SHP77 (cell line): ENCODE measurements around the gene TLR9.
A peak's percentile ranks its signal among the peaks of the same experiment; 100 is the strongest.
"Not testable (repeated sequence)": the region's sequence is repeated elsewhere in the genome, so short reads cannot be mapped to it uniquely, and the experiment has no call there.

ENCODE experiments used
- DNase-seq, 2 experiments: peaks; one replicate each; lab custom pipeline; 2025; lab: John Stamatoyannopoulos, UW

TLR9 gene

DNA sequence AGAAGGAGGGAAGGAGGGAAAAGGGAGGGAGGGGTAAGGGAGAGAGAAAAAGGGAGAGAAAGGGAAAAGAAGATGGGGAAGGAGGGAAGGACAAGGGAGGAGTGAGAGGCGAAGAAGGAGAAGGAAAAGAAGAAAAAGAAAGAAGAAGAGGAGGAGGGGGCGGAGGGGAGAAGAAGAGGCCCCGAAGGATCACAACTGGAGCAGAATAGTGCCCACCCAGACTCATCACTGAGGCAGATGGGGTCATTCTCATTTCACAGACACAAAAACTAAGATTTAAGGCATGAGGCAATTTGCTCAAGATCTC, 30.2 kb downstream of the TLR9 start:
- no peak for DNase-seq

DNA sequence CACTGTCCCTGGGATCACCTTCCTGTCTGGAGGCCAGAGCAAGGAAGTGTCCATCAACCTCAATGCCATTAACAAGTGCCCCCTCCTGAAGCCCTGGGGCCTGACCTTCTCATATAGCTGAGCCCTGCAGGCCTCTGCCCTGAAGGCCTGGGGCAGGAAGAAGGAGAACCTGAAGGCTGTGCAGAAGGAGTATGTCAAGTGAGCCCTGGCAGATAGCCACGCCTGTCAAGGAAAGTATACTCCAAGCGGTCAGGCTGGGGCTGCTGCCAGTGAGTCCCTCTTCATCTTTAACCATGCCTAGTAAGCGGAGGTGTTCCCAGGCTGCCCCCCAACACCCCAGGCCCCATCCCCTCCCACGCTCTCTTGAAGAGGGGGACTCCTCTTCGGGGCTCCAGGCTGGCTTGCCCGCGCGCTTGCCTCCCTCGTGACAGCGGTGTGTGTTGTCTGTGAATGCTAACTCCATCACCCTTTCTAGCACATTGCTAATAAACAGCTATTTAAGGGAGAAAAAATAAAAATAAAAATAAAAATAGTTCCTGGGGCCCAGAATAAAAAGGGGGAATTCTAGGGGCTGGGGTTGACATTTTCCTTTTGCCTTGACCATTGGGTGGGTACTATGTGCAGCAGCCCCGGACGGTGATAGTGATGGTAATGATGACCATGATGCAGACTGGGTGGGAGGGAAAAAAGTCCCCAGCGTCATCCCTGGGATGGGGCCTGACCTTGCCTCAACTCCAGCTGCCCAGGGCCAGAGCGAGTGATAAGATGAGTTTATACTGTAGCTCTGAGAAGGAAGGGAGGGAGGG, 30.8 kb downstream of the TLR9 start:
- no peak for DNase-seq

DNA sequence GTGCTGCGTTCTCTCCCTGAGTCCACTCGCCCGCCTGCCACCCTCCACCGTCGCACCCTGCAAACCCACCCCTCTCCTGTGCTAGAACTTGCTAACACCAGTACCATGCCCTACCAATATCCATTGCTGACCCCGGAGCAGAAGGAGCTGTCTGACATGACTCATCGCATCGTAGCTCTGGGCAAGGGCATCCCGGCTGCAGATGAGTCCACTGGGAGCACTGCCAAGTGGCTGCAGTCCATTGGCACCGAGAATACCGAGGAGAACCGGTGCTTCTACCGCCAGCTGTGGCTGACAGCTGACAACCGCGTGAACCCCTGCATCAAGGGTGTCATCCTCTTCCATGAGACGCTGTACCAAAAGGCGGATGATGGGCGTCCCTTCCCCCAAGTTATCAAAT, 32.4 kb downstream of the TLR9 start:
- peak; percentile 24 to 64 for DNase-seq

DNA sequence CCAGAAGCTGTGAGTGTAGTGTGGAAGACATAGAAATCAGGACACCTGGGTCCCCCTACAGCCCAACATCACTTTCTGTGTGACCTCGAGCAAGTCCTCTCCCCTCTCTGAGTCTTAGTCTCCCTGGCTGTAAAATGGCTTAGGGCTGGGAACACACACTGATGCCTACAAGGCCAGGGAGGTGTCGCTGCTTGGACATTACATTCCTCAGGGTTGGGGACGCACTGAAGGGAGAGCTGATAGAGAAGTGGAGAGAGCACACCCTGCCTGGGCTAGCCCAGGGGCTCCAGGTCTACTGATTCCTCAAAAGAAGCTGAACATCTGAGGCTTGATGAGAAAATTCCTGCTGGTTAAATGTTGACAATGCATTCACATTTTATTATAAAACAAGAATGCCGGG, 33.8 kb downstream of the TLR9 start:
- DNase-seq: no peak

DNA sequence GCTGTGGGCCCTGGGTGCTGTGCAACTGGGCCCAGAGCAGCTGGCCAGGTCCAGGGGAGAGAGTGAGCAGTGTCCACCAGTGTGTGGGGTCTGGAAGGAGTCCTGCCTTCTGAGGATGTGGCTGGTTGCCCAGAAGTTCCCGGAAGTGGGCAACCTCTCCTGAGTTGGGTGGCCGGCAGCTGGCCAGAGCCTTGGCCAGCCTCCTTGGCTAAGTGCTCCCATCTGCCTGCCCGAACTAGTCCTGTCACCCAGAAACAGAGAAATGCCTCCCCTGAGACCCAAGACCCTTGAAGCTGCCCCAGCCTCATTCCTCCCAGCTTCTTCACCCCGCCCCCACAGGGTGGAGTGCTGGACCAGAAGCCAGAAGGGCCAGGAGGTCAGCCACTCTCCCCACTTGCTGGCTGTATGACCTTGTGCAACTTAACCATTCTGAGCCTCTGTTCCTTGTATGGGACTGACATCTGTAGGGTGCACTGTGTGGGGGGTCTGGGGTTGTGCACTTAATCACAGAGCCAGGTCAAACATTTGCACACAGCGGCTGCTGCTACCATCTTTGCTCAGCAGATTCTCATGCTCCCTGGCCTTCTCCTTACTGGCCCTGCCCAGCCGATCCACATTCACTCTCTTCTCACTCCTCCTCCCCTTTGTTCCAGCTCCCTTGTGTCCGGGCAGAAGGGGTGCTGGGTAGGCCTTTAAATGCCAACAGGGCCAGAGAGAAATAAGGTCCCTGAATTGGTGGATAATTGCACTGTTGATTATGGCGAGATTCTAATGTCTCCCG, 35.0 kb downstream of the TLR9 start:
- no peak for DNase-seq

DNA sequence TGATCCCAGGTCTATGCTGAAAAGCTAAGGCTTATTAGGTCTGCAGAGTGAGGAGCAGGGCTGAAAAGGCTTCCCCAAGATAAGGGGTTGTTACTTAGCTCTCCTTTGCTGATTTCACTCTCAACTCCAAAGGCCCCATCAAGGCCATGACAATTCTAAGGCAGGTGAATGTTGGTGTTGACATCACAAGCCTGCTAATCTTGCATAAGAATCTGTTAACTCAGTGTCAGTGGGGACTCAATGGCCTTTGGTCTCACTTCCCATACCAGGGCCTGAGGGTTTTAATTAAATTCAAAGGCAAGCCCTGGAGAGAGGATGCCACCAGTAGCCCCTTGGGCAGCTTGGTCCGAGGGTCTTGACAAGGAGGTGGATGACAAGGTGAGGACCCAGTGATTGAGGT, 36.9 kb downstream of the TLR9 start:
- DNase-seq: no peak

DNA sequence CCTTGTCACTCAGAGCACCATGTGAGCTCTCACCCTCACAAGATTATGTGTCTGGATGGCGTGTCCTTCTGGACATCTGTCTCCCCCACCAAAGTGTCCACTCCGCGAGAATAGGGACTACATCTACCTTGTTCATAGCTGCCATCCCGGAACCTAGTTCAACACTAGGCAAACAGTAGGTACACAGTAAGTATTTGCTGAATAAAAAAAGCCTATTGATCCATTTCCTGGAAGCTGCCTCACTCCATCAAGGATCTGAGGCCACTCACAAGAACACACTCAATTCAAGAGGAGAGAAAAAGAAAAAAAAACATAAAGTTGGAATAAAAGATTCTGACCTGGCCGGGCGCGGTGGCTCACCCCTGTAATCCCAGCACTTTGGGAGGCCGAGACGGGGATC, 38.7 kb downstream of the TLR9 start:
- no peak for DNase-seq

DNA sequence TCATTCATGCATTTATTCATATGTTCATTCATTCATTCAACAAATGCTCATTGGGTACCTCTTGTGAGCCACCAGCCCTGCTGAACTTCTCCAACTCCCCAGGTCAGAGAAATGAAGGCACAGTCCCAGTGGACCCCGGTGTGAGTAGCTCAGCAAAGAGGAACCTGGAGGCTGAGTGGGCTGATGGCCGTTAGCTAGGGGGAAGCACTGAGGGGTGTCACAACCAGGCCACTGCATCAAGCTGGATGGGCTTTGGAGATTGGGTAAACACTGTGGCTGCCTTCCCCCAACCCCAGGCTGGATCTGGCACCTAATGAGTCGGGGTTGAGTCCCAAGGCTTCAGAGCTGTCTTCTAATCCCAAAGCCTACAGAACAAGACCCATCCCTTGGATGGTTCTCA, 39.6 kb downstream of the TLR9 start:
- no peak for DNase-seq

DNA sequence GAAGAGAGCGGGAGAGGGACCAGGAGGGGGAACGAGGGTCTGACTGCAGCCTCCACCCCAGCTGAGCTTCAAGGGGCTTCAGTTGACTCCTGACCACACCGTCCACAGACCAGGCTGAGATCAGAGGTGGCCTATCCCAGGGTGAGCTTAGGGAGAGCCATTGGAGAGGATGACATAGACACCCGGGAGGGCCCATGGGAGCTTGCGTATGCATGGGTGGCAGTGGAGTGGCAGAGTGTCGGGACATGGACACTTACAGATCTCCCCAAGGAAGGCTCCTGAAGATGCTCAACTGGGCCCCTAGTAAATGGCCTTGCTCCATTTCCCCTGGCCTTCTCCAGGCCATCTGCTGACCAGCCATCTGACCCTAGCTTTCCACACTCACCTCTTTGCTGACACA, 40.1 kb downstream of the TLR9 start:
- no peak for DNase-seq

DNA sequence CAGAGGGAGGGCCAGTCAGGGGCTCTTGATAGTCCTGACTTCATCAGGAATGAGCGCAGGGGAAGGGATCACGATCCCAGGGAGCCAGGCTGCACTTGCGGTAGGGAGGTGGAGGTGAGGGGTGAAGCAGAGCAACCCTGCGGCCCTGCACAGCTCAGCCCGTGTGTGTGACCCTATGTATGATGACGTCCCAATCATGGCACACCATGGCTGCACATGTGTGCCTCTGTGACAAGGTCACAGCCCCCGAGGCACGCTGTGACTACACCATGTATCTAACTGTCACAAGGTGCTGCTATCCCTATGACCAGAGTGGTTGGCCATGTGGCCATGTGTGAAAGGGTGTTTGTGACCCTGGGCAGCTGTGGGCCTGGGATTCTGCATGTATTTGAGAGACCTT, 40.8 kb downstream of the TLR9 start:
- no peak for DNase-seq

DNA sequence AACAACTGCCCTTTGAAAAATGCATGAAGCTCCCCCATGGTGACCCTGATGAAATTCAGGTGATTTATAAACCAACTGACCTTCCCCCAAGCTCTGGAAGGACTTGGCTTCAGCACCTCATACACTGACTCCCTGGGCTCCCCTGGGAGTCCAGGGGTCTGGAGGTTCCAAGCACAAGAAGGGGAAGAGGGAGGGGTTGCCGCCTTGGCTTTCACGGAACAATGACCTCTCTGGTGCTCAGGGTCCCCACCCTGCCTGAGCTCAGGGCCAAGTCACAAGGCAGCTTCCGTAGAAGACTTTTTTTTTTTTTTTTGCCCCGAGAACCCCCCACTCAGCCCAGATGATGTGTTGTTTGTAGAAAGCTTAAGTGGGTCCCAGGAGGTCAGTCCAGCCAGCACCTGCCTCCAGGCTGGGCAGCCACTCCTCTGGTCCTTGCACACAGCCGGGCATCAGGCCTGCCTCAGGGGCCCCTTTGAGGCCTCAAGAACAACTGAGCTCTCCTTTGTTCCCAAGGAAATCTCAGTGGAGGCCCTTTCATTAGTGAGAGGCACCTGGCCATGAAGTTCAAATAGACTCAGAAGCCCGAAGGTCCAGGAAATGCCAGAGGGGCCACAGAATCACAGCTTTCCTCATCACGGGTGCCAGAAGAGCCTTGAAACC, 41.5 kb downstream of the TLR9 start:
- peak in 1 of 2 experiments; percentile 19 for DNase-seq

DNA sequence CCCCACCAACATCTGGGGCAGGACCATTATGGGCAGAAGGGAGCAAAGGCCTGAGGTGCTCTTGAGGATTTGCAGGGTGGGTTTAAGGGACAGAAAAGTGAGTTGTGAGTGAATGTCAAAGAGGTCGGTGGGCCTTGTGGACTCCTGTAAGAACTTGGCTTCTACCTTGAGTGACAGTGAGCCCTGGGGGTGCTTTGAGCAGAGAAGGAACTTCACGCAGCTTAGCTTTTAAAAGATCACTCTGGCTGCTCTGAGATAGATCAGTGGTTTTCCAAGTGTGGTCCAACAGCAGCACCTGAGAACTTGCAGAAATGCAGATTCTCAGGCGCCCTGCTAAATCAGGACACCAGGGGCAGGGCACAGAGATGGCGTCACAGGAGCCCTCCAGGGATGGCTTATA, 42.8 kb downstream of the TLR9 start:
- DNase-seq: no peak

DNA sequence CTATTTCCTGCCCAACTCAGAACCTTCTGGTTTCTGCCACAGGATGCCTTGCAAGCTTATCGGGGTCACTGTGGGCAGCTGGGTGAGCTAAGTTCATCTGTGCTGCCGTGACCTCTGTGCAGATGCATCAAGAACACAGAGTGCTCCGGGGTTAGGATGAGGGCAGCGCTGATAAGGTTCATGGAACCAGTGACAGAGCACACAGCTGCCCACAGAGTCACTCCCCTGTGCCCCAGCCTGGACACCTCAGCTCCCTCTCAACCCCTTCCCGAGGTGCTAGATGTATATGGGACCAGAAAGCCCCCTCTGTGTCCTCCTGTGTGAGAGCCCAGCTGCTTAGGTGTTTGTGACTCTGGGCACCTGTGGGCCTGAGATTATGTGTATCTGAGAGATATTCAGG, 43.2 kb downstream of the TLR9 start:
- no peak for DNase-seq

DNA sequence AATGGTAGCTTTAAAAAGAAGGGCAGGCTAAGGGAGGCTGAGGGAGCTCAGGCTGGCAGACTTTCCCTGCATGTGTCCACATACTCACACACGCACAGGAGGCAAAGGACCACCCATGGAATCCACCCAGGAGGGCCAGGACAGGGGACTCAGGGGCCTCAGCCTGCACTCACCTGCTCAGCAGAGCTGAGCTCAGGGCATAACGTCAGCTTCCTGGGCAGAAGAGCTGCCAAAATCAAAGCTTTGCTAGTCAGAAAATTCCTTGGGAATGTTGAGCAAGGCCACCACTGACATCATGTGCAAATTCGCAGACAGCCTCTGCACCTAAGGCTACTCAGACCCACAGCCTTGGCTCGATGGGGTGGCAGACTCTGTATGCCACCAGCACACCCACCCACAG, 43.9 kb downstream of the TLR9 start:
- DNase-seq: no peak

DNA sequence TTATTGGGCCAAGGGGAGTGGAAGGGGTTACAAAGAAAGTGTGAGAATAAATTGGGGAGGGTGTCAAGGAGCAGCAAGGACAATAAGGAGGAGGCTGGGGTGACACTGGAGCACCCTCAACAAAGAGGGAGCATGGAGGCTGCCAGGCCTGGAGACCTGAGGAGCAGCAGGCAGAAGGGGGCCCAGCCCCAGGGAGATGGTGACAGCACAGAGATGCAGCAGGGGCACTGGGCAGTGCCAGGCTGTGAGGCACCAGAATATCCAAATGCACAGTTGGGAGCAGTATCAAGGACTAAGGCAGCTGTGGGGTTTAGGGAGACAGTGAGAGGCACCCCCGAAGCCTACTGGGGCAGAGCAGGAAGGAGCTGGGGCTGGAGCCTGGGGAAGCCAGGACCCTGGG, 46.9 kb downstream of the TLR9 start:
- no peak for DNase-seq

DNA sequence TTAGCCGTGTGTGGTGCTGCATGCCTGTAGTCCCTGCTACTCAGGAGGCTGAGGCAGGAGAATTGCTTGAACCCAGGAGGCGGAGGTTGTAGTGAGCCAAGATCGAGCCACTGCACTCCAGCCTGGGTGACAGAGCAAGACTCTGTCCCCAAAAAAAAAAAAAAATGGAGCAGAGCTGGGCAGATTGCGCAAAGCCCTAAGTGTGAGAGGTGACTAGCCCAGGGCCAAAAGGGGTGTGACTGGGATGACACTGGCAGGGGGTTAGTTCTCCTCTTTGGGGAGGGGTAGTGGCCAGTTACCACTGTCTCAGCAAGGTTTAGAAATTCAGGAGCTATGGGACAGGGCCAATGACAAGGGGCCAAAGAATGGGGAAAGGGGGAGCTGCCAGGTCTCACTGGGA, 47.3 kb downstream of the TLR9 start:
- DNase-seq: not testable (repeated sequence)

DNA sequence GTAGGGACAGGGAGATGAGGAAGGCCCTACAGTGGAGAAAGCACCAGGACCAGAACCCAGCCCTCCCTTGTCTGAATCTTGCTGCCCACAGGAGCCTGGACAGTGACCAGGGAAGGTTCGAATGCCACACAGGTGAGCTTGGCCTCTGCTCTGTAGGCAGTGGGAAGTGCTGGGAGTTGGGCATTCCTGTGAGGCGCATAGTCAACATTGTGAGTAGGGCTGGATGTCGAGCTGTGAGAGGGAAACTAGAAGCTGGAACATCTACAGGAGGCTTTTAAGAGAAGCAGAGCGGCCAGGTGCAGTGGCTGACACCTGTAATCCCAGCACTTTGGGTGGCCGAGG, 47.8 kb downstream of the TLR9 start:
- no peak for DNase-seq

DNA sequence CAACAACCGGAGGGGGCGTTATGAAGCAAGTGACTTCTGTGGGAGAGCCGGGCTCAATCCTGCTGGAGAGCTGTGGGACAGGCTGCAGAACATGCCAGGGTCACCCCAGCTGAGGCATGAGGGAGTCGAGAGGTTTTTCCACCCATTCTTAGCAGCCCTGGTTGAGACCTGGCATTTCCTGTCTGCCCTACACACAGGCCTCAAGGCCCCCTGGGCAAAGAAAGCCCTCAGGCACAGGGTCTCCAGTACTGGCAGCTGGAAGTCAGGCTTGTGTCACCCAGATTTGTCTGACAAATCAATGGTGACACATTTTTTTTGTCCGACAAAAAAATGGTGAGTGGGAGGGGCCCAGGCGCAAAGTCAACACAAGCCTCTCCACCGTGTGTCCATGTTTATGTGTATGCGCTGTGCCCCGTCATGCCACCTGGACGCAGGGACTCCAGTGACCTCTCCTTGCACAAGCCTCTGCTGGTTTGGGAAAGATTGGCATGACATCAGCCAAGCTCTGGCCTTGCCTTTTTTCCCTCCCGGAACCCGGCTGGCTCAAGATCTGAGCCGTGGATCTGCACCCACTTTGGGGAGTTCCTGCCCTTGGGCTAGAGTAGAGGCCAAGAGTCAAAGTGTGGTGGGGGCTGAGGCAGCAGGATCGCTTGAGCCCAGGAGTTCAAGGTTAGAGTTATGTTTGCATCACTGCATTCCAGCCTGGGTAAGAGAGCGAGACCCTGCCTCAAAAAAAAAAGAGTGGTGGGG, 48.3 kb downstream of the TLR9 start:
- DNase-seq: peak; percentile 38 to 56

DNA sequence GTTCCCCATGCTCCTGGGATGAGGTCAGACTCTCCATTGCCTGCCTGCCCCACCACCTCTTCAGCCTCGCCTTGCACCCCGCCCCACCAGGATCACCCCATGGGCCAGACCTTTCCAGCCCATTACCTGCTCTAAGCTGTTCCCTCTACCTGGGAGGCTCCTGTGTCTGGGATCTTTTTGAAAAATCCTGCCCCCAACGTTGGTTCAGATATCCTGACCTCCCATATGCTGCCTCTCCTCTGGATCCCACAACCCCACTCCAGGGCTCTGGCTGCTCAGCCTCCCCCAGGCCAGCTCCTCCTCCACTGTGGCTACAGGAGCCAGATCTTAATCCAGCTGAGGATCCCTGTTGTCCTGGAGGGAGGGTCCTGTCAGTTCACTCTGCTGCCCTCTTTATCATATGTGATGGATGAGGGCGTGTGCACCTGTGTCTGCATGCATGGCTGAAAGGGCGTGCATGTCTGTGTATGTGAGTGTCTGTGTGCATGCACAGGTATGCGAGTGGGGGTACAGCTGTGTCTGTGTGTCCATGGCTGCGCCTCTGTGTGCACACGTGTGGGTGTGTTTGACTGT, 49.2 kb downstream of the TLR9 start:
- no peak for DNase-seq

DNA sequence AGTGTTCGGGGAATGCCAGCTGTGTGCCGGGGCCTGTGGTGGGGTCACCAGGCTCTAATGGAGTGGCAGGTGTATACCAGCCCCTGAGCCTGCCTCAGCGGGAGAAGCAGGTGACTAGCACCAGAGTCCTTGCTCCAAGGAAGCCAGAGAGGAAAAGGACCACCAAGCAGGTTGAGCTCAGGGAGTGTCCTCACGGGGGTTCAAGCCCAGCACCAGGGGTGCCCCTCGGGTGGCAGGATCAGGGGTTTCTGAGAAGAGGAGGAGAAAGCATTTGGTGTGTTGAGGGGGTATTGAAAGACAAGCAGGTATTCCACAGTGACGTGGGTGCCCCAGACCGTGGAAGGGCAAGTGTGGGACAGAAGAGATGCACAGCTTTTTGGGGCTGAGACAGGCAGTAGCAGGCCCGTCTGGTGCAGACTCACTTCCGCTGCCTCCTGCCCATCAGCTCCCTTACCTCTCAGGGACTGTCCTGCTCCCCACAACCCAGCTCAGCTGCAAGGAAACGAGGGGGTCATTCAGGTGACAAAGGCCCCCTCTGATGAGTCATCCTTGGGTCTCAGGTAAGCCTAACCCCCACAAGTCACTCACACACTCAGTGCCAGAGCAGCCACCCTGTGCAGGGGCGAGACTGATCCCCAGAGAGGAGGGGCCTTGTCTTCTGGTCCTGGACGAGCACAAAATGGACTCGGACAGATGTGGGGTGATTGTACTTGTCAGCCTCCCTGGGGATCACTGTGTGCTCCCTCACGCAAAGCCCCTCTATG, 49.8 kb downstream of the TLR9 start:
- no peak for DNase-seq

DNA sequence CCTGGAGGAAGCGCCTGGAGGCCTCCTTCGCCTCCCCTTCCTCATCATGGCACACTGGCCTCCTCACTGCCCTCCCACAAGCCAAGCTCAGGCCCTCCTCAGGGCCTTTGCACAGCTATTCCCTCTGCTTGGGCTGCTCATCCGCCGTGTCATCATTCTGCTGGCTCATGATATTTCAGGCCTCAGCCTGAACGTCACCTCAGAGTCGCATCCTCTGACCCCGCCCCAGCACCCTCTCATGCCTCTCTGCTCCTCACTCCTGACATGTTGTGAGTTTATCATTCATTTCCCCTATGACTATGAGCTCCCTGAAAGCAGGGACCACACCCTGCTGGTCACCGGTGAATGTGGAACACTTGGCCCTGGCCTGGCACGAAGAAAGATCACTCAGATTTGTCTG, 50.5 kb downstream of the TLR9 start:
- DNase-seq: no peak

DNA sequence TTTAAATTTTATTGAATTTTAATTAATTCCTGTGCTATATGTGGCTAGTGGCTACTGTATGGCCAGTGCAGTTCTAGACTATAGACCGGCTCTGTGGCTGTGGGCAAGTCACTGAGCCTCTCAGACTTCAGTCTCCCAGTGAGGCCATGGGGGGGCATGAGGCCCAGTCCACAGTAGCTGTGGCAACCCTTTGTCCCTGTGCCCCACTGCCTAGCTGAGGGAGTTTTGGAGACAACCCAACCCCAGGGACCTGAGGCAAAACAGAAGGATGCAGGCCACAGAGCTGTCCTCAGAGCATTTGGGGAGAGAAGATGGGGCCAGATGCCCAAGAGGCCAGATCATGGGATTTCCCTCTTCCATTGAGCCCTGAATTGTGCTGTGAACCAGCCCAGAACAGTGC, 52.3 kb downstream of the TLR9 start:
- DNase-seq: no peak
